Esophagus squamous epithelium (tissue), 5 donors: Measurements from ENCODE around the gene ACR. TPM values are rescaled to one million over a fixed set of nuclear protein-coding genes. Genes with fewer than 3 reads are reported as not detected.

Experiments used
- DNase-seq: peaks from one replicate; lab custom pipeline; 2025; lab: John Stamatoyannopoulos, UW
- H3K27ac ChIP-seq, 4 donors: fragments of 200-600 bp; sonication (generic); one replicate each; pipeline ENCODE4 v1.5.1; 2016 to 2019; ENCODE audit warnings: mild to moderate bottlenecking in 1 of 4
- H3K27me3 ChIP-seq, 4 donors: fragments of 200-600 bp; sonication (generic); 1 replicate in 3 of 4; 2 replicates in 1 of 4; pipeline versions ENCODE4 v1.5.1 to v1.6.0; 2017 to 2021; ENCODE audit warnings: antibody characterized with exemption in 1 of 4
- H3K36me3 ChIP-seq, 3 donors: fragments of 200-600 bp; sonication (generic); one replicate each; pipeline ENCODE4 v1.5.1; 2016 to 2019
- H3K4me1 ChIP-seq, 3 donors: fragments of 200-600 bp; sonication (generic); one replicate each; pipeline ENCODE4 v1.5.1; 2017 to 2019
- H3K4me3 ChIP-seq, 4 donors: fragments of 200-600 bp; sonication (generic); 1 replicate in 3 of 4; 2 replicates in 1 of 4; pipeline ENCODE4 v1.5.1; 2016 to 2019; ENCODE audit warnings: mild to moderate bottlenecking in 2 of 4, moderate library complexity in 1 of 4
- H3K9me3 ChIP-seq, 3 donors: fragments of 200-600 bp; sonication (generic); one replicate each; pipeline ENCODE4 v1.5.1; 2016 to 2019
- CTCF ChIP-seq, 6 experiments: fragments of 450-650 bp in 4 of 6; fragments of 200-600 bp in 2 of 6; sonication (generic) in 2 of 6; IDR thresholded peaks; one replicate each; pipeline ENCODE4 v1.5.1; 2016 to 2019; ENCODE audit warnings: antibody characterized with exemption in 6 of 6, mild to moderate bottlenecking in 4 of 6, moderate library complexity in 4 of 6
- POLR2A ChIP-seq, 4 donors: fragments of 450-650 bp; IDR thresholded peaks; one replicate each; pipeline ENCODE4 v1.6.1; 2017; ENCODE audit warnings: antibody characterized with exemption in 4 of 4, mild to moderate bottlenecking in 4 of 4, moderate library complexity in 3 of 4
- WGBS, 2 donors: methylation state at CpG; one replicate each; pipeline ENCODE4 v1.1.5; 2018; 5-methylcytosine and 5-hydroxymethylcytosine counted together
- intact Hi-C: fragments of 100-400 bp; cut with DNase I; formaldehyde crosslinking; loops from one replicate; pipeline ENCODE4 v1.15.0; 2022
- total RNA-seq, 4 donors: library from RNA; depleted of rRNA; stranded (reverse); fragments of >200 nt; gene quantifications; one replicate each; pipeline ENCODE4 v1.1.0, GENCODE V29; 2016
- donor health status: DM: yes; HTN: yes; CAD: no.

ACR gene
- total RNA-seq, 4 donors from 2014 or later: not detected

- TF ChIP-seq POLR2A (IDR thresholded peaks at IDR 0.05) (no peak), CTCF (IDR thresholded peaks at IDR 0.05) (no peak)
- DNase-seq: no peak
- Histone ChIP-seq H3K27ac (peak overlapping the region; percentile 83 to 88 (median 88)), H3K9me3 (no peaks in the 10 kb centered on the region), H3K27me3 (no peaks in the 10 kb centered on the region), H3K4me3 (no peak overlapping the region), H3K4me1 (peaks cover 25 to 57% (median 30%) of the 10 kb centered on the region in 3 donors), H3K36me3 (no peaks in the 10 kb centered on the region)
- WGBS, 2 donors: 70 to 87% methylated on average over 9 to 14 of the region's 18 CpGs
- intact Hi-C loops: no loop called here
These were observed 43.1 kb upstream of the ACR start for GRCh38 chr22:50694766-50695420.

GRCh38 chr22:50695421-50696250 is 42.4 kb upstream of the ACR start:
- no peak for DNase-seq
- peaks cover 0 to 7% (median 0%) of the 10 kb centered on the region in 3 donors for H3K36me3 ChIP-seq
- WGBS, 2 donors: 48 to 49% methylated on average over 5 to 16 of the region's 18 CpGs

GRCh38 chr22:50696251-50696798 is 41.7 kb upstream of the ACR start:
- Histone ChIP-seq H3K27ac (peak overlapping the region; percentile 83 to 88 (median 88)), H3K36me3 (peaks cover 0 to 10% (median 0%) of the 10 kb centered on the region in 3 donors), H3K4me3 (peak overlapping the region in 3 of 4 donors; percentile 44 to 70 (median 52)), H3K27me3 (no peaks in the 10 kb centered on the region), H3K9me3 (no peaks in the 10 kb centered on the region), H3K4me1 (peaks cover 25 to 61% (median 30%) of the 10 kb centered on the region in 3 donors)
- TF ChIP-seq POLR2A (IDR thresholded peaks at IDR 0.05): no peak
- peak in 1 of 6 experiments; percentile 37 for TF ChIP-seq CTCF (IDR thresholded peaks at IDR 0.05)
- no peak for DNase-seq
- intact Hi-C loops: no loop called here
- 32 to 56% methylated on average over 6 to 13 of the region's 21 CpGs for WGBS, 2 donors

More at GRCh38 chr22:50695421-50696250, 42.4 kb upstream of the ACR start:
- TF ChIP-seq CTCF (IDR thresholded peaks at IDR 0.05) (no peak), POLR2A (IDR thresholded peaks at IDR 0.05) (no peak)
- Histone ChIP-seq H3K27me3 (no peaks in the 10 kb centered on the region), H3K9me3 (no peaks in the 10 kb centered on the region), H3K4me1 (peaks cover 25 to 61% (median 30%) of the 10 kb centered on the region in 3 donors), H3K27ac (peak overlapping the region; percentile 83 to 88 (median 88)), H3K4me3 (peak overlapping the region in 1 of 4 donors; percentile 52)
- intact Hi-C loops: no loop called here

- H3K36me3 ChIP-seq: peaks cover 0 to 12% (median 0%) of the 10 kb centered on the region in 3 donors
- H3K27me3 ChIP-seq: no peaks in the 10 kb centered on the region
- 10 to 45% methylated on average over 4 to 5 of the region's 58 CpGs for WGBS, 2 donors
- intact Hi-C loops: no loop called here
- no peak for DNase-seq
- H3K9me3 ChIP-seq: no peaks in the 10 kb centered on the region
- H3K4me1 ChIP-seq: peaks cover 25 to 61% (median 30%) of the 10 kb centered on the region in 3 donors
- peak overlapping the region; percentile 32 to 70 (median 48) for H3K4me3 ChIP-seq
- H3K27ac ChIP-seq: peak overlapping the region; percentile 83 to 88 (median 88)
- TF ChIP-seq CTCF (IDR thresholded peaks at IDR 0.05) (peak in 5 of 6 experiments; percentile 3 to 61 (median 34)), POLR2A (IDR thresholded peaks at IDR 0.05) (no peak)
These were observed 41.0 kb upstream of the ACR start for GRCh38 chr22:50696799-50697561.
